ENCODE measurements around the gene AGFG2.

DNA sequence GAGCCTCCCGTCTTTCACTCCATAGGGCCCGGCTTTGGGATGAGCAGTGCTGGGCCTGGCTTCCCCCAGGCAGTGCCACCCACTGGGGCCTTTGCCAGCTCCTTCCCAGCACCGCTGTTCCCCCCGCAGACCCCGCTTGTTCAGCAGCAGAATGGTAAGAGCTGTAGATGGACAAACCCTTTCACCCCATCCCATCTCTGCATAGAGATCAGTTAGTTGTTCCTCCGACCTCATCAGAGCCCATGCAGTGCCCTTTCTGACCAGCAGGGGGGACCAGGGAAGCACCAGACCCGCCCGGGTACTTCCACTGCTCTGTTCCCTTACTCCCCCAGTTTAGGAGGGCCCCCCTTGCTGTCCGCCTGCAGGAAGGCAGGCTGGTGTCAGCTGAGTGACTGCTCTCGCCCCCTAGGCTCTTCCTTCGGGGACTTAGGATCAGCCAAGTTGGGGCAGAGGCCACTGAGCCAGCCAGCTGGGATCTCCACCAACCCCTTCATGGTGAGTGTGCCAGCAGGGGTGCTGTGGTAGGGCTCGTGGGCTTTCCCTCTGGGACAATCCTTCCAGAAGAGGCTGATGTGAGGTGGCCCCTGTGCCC lies 24.9 kb downstream of the AGFG2 start:
- TF ChIP-seq, protein P1, sequence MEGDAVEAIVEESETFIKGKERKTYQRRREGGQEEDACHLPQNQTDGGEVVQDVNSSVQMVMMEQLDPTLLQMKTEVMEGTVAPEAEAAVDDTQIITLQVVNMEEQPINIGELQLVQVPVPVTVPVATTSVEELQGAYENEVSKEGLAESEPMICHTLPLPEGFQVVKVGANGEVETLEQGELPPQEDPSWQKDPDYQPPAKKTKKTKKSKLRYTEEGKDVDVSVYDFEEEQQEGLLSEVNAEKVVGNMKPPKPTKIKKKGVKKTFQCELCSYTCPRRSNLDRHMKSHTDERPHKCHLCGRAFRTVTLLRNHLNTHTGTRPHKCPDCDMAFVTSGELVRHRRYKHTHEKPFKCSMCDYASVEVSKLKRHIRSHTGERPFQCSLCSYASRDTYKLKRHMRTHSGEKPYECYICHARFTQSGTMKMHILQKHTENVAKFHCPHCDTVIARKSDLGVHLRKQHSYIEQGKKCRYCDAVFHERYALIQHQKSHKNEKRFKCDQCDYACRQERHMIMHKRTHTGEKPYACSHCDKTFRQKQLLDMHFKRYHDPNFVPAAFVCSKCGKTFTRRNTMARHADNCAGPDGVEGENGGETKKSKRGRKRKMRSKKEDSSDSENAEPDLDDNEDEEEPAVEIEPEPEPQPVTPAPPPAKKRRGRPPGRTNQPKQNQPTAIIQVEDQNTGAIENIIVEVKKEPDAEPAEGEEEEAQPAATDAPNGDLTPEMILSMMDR (IDR thresholded peaks at IDR 0.05): peak; percentile 90 to 94 (median 92)
- TF ChIP-seq POLR2A (IDR thresholded peaks at IDR 0.05): no peak

Measured in adrenal gland (tissue), 5 donors.